Breast epithelium (tissue), 4 donors: ENCODE data around the gene MTRF1L. TPM values are rescaled to one million over a fixed set of nuclear protein-coding genes. Genes with fewer than 3 reads are reported as not detected.

Experiments
- DNase-seq, 2 donors: peaks; one replicate each; pipeline ENCODE4 v3.0.0-alpha.2; 2019; ENCODE audit warnings: low spot score in 2 of 2
- H3K27ac ChIP-seq, 2 donors: fragments of 200-600 bp; sonication (generic) in 1 of 2; one replicate each; pipeline ENCODE4 v1.5.1; 2016 to 2019; ENCODE audit warnings: mild to moderate bottlenecking in 1 of 2
- H3K27me3 ChIP-seq, 2 donors: fragments of 200-600 bp; sonication (generic) in 1 of 2; one replicate each; pipeline versions ENCODE4 v1.5.1 to v1.6.0; 2017 to 2019; ENCODE audit warnings: control low read depth in 1 of 2, mild to moderate bottlenecking in 1 of 2
- H3K36me3 ChIP-seq: fragments of 200-600 bp; one replicate; pipeline ENCODE4 v1.5.1; 2019
- H3K4me1 ChIP-seq, 2 donors: fragments of 200-600 bp; sonication (generic); one replicate each; pipeline ENCODE4 v1.5.1; 2016 to 2019; ENCODE audit warnings: control low read depth in 1 of 2
- H3K4me3 ChIP-seq, 3 donors: fragments of 200-600 bp; sonication (generic); 1 replicate in 2 of 3; 2 replicates in 1 of 3; pipeline ENCODE4 v1.5.1; 2016 to 2019; ENCODE audit warnings: mild to moderate bottlenecking in 3 of 3, moderate library complexity in 2 of 3
- H3K9me3 ChIP-seq, 2 donors: fragments of 200-600 bp; sonication (generic) in 1 of 2; one replicate each; pipeline ENCODE4 v1.5.1; 2016 to 2019; ENCODE audit warnings: control low read depth in 1 of 2
- CTCF ChIP-seq, 3 donors: fragments of 450-650 bp; IDR thresholded peaks; one replicate each; pipeline ENCODE4 v1.5.1; 2016 to 2017; ENCODE audit warnings: antibody characterized with exemption in 3 of 3, mild to moderate bottlenecking in 3 of 3, moderate library complexity in 3 of 3
- POLR2A ChIP-seq: fragments of 450-650 bp; IDR thresholded peaks from one replicate; pipeline ENCODE4 v1.6.1; 2016; ENCODE audit warnings: antibody characterized with exemption, mild to moderate bottlenecking, moderate library complexity
- POLR2AphosphoS5 ChIP-seq, 3 donors: sonication (generic); formaldehyde crosslinking; IDR thresholded peaks; one replicate each; pipeline ENCODE4 v1.6.1; 2017; ENCODE audit warnings: antibody characterized with exemption in 3 of 3
- intact Hi-C: fragments of 100-400 bp; cut with DNase I; formaldehyde crosslinking; loops from one replicate; pipeline ENCODE4 v1.15.1; 2023; ENCODE audit warnings: low total_unique reads
- total RNA-seq, 3 donors: library from RNA; depleted of rRNA; stranded (reverse); fragments of >200 nt; gene quantifications; one replicate each; pipeline ENCODE4 v1.1.0, GENCODE V29; 2016

MTRF1L gene
- total RNA-seq, 3 donors from 2014 or later = 13.1 to 19.8 (median 14.6) TPM

GRCh38 chr6:152941746-152942145 lies 60.8 kb downstream of the MTRF1L start:
- TF ChIP-seq CTCF (IDR thresholded peaks at IDR 0.05) (no peak), POLR2A (no peak), POLR2AphosphoS5 (IDR thresholded peaks at IDR 0.05) (no peak)
- intact Hi-C loops = loop anchor here (10.0 kb wide), 1 partner anchor 727 kb away; no protein-coding TSS in a partner anchor
- no peak overlapping the region for H3K4me3 ChIP-seq

More at GRCh38 chr6:152941746-152942145, 60.8 kb downstream of the MTRF1L start:
- no peaks in the 10 kb centered on the region for H3K4me1 ChIP-seq
- no peak for DNase-seq
- H3K9me3 ChIP-seq = no peaks in the 10 kb centered on the region
- no peak overlapping the region for H3K27ac ChIP-seq
- peaks cover 0 to 5% of the 10 kb centered on the region in 2 donors for H3K27me3 ChIP-seq
- no peaks in the 10 kb centered on the region for H3K36me3 ChIP-seq

Other genes with a start within 250 kb of the MTRF1L start
- gene FBXO5, start 19.7 kb downstream of the MTRF1L start, total RNA-seq = 1 to 10 TPM; 4.0 to 7.0 (median 4.3) TPM
- gene RGS17, start 128.6 kb upstream of the MTRF1L start, total RNA-seq = 1 to 10 TPM in 1 of 3 donors, under 1 TPM in 2; 0.29 to 1.8 (median 0.66) TPM